DOHH2 (cell line): ENCODE data around the gene CNTF.
"Not testable (repeated sequence)": the region's sequence is repeated elsewhere in the genome, so short reads cannot be mapped to it uniquely, and the experiment has no call there.

Source experiments
- H3F3A ChIP-seq: fragments of 200-600 bp; sonication (generic), shearing (Covaris generic); 2 replicates; pipeline ENCODE4 v1.6.0; 2016; ENCODE audit warnings: antibody characterized with exemption, mild to moderate bottlenecking; ENCODE audit not compliant: control insufficient read depth, insufficient read depth
- H3K27ac ChIP-seq: fragments of 200-600 bp; sonication (generic); 2 replicates; pipeline ENCODE4 v1.5.1; 2014; ENCODE audit warnings: low read depth, mild to moderate bottlenecking, low read length, moderate library complexity
- H3K27me3 ChIP-seq: fragments of 200-600 bp; sonication (generic); 2 replicates; pipeline ENCODE4 v1.6.1; 2014; ENCODE audit warnings: mild to moderate bottlenecking, low read length, mixed read lengths; ENCODE audit not compliant: control insufficient read depth
- H3K36me3 ChIP-seq: fragments of 200-600 bp; sonication (generic); 2 replicates; pipeline ENCODE4 v1.6.1; 2014; ENCODE audit warnings: mild to moderate bottlenecking, low read length, moderate library complexity, mixed read lengths; ENCODE audit not compliant: control insufficient read depth
- H3K4me1 ChIP-seq: fragments of 200-600 bp; sonication (generic); 2 replicates; pipeline ENCODE4 v1.6.1; 2014; ENCODE audit warnings: mild to moderate bottlenecking, low read length, mixed read lengths; ENCODE audit not compliant: control insufficient read depth
- H3K4me2 ChIP-seq: fragments of 200-600 bp; sonication (generic); 2 replicates; pipeline ENCODE4 v1.6.0; 2014; ENCODE audit warnings: mild to moderate bottlenecking, low read length, moderate library complexity
- H3K4me3 ChIP-seq: fragments of 200-600 bp; sonication (generic); 2 replicates; pipeline ENCODE4 v1.5.1; 2014; ENCODE audit warnings: mild to moderate bottlenecking, low read length, mixed read lengths
- H3K79me2 ChIP-seq: fragments of 200-600 bp; sonication (generic); 2 replicates; pipeline ENCODE4 v1.6.1; 2014; ENCODE audit warnings: mild to moderate bottlenecking, low read length, mixed read lengths; ENCODE audit not compliant: control insufficient read depth
- H3K9me2 ChIP-seq: fragments of 200-600 bp; sonication (generic); replicated peaks from 2 replicates; pipeline ENCODE4 v1.6.1; 2014; ENCODE audit warnings: mild to moderate bottlenecking, low read length, mixed read lengths; ENCODE audit not compliant: control insufficient read depth
- H3K9me3 ChIP-seq: fragments of 200-600 bp; sonication (generic); 2 replicates; pipeline ENCODE4 v1.6.1; 2014; ENCODE audit warnings: antibody characterized with exemption, low read length, mixed read lengths; ENCODE audit not compliant: control insufficient read depth, insufficient read depth
- H4K20me1 ChIP-seq: fragments of 200-600 bp; sonication (generic); 2 replicates; pipeline ENCODE4 v1.6.0; 2014; ENCODE audit warnings: low read depth, mild to moderate bottlenecking, antibody characterized with exemption, low read length, moderate library complexity; ENCODE audit not compliant: control insufficient read depth, insufficient read depth
- EZH2phosphoT487 ChIP-seq: fragments of 200-600 bp; sonication (generic); IDR thresholded peaks from 2 replicates; pipeline ENCODE4 v1.6.1; 2017; ENCODE audit warnings: borderline replicate concordance, mild to moderate bottlenecking, antibody characterized with exemption, low read length, moderate library complexity, mixed read lengths
- TF ChIP-seq, protein P1 (sequence below): fragments of 200-600 bp; sonication (generic); IDR thresholded peaks from one replicate; pipeline ENCODE4 v1.5.1; 2014; ENCODE audit warnings: antibody characterized with exemption, mild to moderate bottlenecking, low read depth, low read length; ENCODE audit not compliant: poor library complexity, severe bottlenecking

Gene CNTF, protein sequence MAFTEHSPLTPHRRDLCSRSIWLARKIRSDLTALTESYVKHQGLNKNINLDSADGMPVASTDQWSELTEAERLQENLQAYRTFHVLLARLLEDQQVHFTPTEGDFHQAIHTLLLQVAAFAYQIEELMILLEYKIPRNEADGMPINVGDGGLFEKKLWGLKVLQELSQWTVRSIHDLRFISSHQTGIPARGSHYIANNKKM

DNA sequence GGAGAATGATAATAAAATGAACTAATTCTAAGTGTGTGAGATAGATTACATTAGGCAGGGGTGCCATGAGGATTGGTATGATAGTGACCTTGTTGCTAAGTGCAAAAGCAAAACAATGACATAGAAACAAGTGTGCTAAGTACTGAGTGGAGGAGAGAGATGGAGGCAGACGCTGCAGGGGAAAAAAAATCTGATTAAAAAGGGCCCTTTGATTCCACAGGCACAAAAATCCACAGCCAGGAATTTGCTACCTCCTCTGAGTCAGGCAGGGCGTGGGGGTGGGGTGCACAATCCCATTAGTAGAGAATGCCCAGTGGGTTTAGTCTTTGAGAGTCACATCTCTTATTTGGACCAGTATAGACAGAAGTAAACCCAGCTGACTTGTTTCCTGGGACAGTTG is at the start of gene CNTF:
Gene CNTF, plus strand, starts transcription at position 322 of the 400 bp plus-strand sequence. CDS start 88 bp downstream, outside the sequence.
- Histone ChIP-seq H3K27me3 (no peaks in the 10 kb centered on the region), H3K9me2 (no peaks in the 10 kb centered on the region), H4K20me1 (no peaks in the 10 kb centered on the region; the same call in 1 of the 2 replicates), H3K4me3 (no peak within 1 kb of the TSS), H3K4me1 (peaks cover 25% of the 10 kb centered on the region), H3K36me3 (peaks cover 88% of the 10 kb centered on the region), H3K4me2 (no peak within 1 kb of the TSS), H3F3A (peaks cover 10% of the 10 kb centered on the region; the same call in 1 of the 2 replicates), H3K79me2 (peaks cover 3% of the 10 kb centered on the region), H3K27ac (no peak within 1 kb of the TSS), H3K9me3 (no peaks in the 10 kb centered on the region)
- TF ChIP-seq, protein P1, sequence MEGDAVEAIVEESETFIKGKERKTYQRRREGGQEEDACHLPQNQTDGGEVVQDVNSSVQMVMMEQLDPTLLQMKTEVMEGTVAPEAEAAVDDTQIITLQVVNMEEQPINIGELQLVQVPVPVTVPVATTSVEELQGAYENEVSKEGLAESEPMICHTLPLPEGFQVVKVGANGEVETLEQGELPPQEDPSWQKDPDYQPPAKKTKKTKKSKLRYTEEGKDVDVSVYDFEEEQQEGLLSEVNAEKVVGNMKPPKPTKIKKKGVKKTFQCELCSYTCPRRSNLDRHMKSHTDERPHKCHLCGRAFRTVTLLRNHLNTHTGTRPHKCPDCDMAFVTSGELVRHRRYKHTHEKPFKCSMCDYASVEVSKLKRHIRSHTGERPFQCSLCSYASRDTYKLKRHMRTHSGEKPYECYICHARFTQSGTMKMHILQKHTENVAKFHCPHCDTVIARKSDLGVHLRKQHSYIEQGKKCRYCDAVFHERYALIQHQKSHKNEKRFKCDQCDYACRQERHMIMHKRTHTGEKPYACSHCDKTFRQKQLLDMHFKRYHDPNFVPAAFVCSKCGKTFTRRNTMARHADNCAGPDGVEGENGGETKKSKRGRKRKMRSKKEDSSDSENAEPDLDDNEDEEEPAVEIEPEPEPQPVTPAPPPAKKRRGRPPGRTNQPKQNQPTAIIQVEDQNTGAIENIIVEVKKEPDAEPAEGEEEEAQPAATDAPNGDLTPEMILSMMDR: no peak
- no peak for TF ChIP-seq EZH2phosphoT487

DNA sequence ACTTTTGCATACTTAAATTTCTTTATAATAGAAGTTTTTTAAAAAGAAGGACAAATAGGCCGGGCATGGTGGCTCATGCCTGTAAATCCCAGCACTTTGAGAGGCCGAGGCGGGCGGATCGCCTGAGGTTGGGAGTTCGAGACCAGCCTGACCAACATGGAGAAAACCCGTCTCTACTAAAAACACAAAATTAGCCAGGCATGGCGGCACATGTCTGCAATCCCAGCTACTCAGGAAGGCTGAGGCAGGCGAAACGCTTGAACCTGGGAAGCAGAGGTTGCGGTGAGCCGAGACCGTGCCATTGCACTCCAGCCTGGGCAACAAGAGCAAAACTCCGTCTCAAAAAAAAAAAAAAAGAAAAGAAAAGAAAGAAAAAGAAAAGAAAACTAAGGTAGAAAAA is 49.6 kb upstream of the CNTF start:
- not testable (repeated sequence) for H3K9me2 ChIP-seq, H3K9me3 ChIP-seq, H4K20me1 ChIP-seq, H3K27me3 ChIP-seq
- peaks cover 59% of the 10 kb centered on the region for H3K4me1 ChIP-seq
- H3K4me2 ChIP-seq: peak overlapping the region; percentile 95
- peaks cover 31% of the 10 kb centered on the region for H3F3A ChIP-seq
- H3K4me3 ChIP-seq: peak overlapping the region; percentile 92
- H3K36me3 ChIP-seq: peaks cover 63% of the 10 kb centered on the region
- peaks cover 88% of the 10 kb centered on the region for H3K79me2 ChIP-seq
- H3K27ac ChIP-seq: peak overlapping the region; percentile 96

DNA sequence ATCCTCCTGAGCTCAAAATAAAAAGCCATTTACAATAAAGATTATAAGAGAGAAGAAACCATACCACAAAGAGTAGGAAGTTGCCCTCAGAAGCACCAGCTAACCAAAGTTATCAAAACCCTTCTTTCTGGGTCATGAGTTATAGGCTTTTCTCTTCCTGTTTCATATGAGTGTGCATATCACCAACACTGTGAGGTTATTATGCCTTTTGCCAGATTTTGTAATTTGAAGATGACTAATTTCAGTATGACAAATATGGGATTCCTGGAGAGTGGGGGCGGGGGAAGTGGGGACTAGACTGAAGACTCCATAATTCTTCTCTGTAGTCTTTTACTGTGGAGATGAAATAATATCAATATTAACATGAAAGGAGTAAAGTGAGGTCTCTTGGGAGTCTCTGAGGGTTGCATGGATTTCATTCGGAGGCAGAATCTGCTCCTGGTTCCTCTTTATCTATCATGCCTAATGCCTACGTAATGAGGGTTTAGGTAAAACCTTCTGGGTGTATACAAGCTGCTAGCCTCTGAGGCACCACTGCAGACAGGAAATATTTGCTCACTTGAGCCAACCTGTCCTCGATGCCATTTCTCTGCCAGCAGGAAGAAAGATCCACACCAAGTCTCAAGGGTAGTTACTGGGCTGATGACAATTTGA is 48.9 kb upstream of the CNTF start:
- Histone ChIP-seq H3K79me2 (peaks cover 81% of the 10 kb centered on the region), H3F3A (peaks cover 33% of the 10 kb centered on the region), H3K36me3 (peaks cover 59% of the 10 kb centered on the region), H3K4me1 (peaks cover 52% of the 10 kb centered on the region), H3K27me3 (no peaks in the 10 kb centered on the region), H3K4me3 (peak overlapping the region; percentile 92), H3K9me3 (no peaks in the 10 kb centered on the region), H3K27ac (peak overlapping the region; percentile 96), H3K9me2 (no peaks in the 10 kb centered on the region), H3K4me2 (peak overlapping the region; percentile 95), H4K20me1 (peaks cover 5% of the 10 kb centered on the region; the same call in 1 of the 2 replicates)
- TF ChIP-seq EZH2phosphoT487: no peak
- TF ChIP-seq, protein P1: no peak

DNA sequence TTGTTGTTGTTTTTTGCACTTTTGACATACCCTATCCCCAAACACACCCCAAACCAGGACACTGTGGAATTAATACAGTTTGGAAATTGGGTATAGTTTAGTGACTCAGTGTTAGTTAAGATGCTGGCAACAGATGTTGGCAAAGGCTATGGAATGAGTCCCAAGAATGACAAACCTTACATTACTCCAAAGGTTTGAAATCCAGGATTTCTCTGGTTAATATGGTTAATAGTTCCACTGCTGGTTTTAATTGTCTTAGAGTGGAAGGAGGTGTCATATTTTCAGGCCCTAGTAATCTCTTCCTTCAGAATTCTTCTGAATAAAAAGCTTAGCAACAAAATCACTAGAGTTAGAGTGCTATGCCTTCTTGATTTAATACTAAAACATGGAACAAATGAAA is 47.6 kb upstream of the CNTF start:
- H3K4me1 ChIP-seq: peaks cover 42% of the 10 kb centered on the region
- peak overlapping the region; percentile 95 for H3K4me2 ChIP-seq
- H3F3A ChIP-seq: peaks cover 27% of the 10 kb centered on the region
- H3K9me2 ChIP-seq: no peaks in the 10 kb centered on the region
- no peak for TF ChIP-seq EZH2phosphoT487
- TF ChIP-seq, protein P1: no peak
- H3K9me3 ChIP-seq: no peaks in the 10 kb centered on the region
- H3K36me3 ChIP-seq: peaks cover 53% of the 10 kb centered on the region
- peaks cover 7% of the 10 kb centered on the region; the same call in 1 of the 2 replicates for H4K20me1 ChIP-seq
- H3K27me3 ChIP-seq: no peaks in the 10 kb centered on the region
- peak overlapping the region; percentile 92 for H3K4me3 ChIP-seq
- H3K27ac ChIP-seq: peak overlapping the region; percentile 96
- peaks cover 76% of the 10 kb centered on the region for H3K79me2 ChIP-seq
